B cell (primary cell): Measurements from ENCODE around the gene GLCE. TPM values are rescaled to one million over a fixed set of nuclear protein-coding genes. Genes with fewer than 3 reads are reported as not detected.

ENCODE experiments used
- ATAC-seq: fragments of 200-7000 bp; cut with Tn5 transposase; one replicate; pipeline ENCODE4 v1.10.0; 2021; ENCODE audit warnings: low read depth, mild to moderate bottlenecking, moderate number of reproducible peaks, moderate library complexity
- CTCF ChIA-PET: fragments of 350-600 bp; sonication (Branson Sonifier 250); formaldehyde crosslinking; loops from one replicate; lab custom pipeline; 2021; ENCODE audit warnings: antibody characterized with exemption, inconsistent platforms; lab: Charles Lee
- POLR2A ChIA-PET: fragments of 350-600 bp; sonication (Branson Sonifier 250); formaldehyde crosslinking; loops from one replicate; lab custom pipeline; 2021; ENCODE audit warnings: antibody characterized with exemption; lab: Charles Lee
- DNase-seq: peaks from one replicate; pipeline ENCODE4 v3.0.0; 2013
- H2AFZ ChIP-seq: 2 replicates; pipeline ENCODE4 v1.6.1; 2012; ENCODE audit warnings: mild to moderate bottlenecking, low read depth, low read length; ENCODE audit not compliant: insufficient read depth, poor library complexity, severe bottlenecking
- H3K27ac ChIP-seq, 2 donors: 1 replicate in 1 of 2; 2 replicates in 1 of 2; pipeline ENCODE4 v1.5.1; 2012 to 2013; ENCODE audit warnings: low read length in 2 of 2, mild to moderate bottlenecking in 2 of 2, moderate library complexity in 1 of 2
- H3K27me3 ChIP-seq, 4 experiments: fragments of 200-600 bp in 1 of 4; sonication (generic) in 1 of 4; replicated peaks in 1 of 4; 1 replicate in 2 of 4; 2 replicates in 2 of 4; pipeline versions ENCODE4 v1.6.1 to v1.7.0; 2013 to 2016; ENCODE audit warnings: low read length in 3 of 4, mild to moderate bottlenecking in 2 of 4, mixed read lengths in 1 of 4, moderate library complexity in 1 of 4; ENCODE audit not compliant: insufficient read depth in 4 of 4, control insufficient read depth in 3 of 4; ENCODE audit errors: control extremely low read depth in 1 of 4
- H3K36me3 ChIP-seq, 2 experiments: replicated peaks in 1 of 2; 1 replicate in 1 of 2; 2 replicates in 1 of 2; pipeline versions ENCODE4 v1.6.1 to v1.7.1; 2013; ENCODE audit warnings: low read length in 1 of 2; ENCODE audit not compliant: insufficient read depth in 2 of 2, control insufficient read depth in 1 of 2; ENCODE audit errors: control extremely low read depth in 1 of 2, extremely low read depth in 1 of 2
- H3K4me1 ChIP-seq, 2 donors: fragments of 200-600 bp in 1 of 2; sonication (generic) in 1 of 2; 1 replicate in 1 of 2; 2 replicates in 1 of 2; pipeline versions ENCODE4 v1.5.1 to v1.6.1; 2013 to 2017; ENCODE audit warnings: low read length in 2 of 2; ENCODE audit not compliant: control insufficient read depth in 2 of 2, insufficient read depth in 2 of 2
- H3K4me2 ChIP-seq: replicated peaks from 2 replicates; pipeline ENCODE3; 2012; ENCODE audit warnings: mild to moderate bottlenecking, low read depth, low read length; ENCODE audit not compliant: poor library complexity, severe bottlenecking
- H3K4me3 ChIP-seq, 5 experiments: fragments of 200-600 bp in 1 of 5; sonication (generic) in 1 of 5; 1 replicate in 3 of 5; 2 replicates in 2 of 5; pipeline versions ENCODE4 v1.5.1 to v1.7.0; 2011 to 2016; ENCODE audit warnings: low read length in 4 of 5, mild to moderate bottlenecking in 4 of 5, low read depth in 2 of 5, control low read depth in 1 of 5, moderate library complexity in 1 of 5; ENCODE audit not compliant: insufficient read depth in 1 of 5; ENCODE audit errors: control extremely low read depth in 1 of 5, extremely low read depth in 1 of 5
- H3K79me2 ChIP-seq: fragments of 200-600 bp; sonication (generic); one replicate; pipeline ENCODE4 v1.6.0; 2016; ENCODE audit warnings: low read length; ENCODE audit not compliant: control insufficient read depth, insufficient read depth
- H3K9ac ChIP-seq: fragments of 200-600 bp; sonication (generic); 2 replicates; pipeline ENCODE4 v1.6.1; 2017; ENCODE audit warnings: mild to moderate bottlenecking, low read length, moderate library complexity
- H3K9me3 ChIP-seq, 3 donors: one replicate each; pipeline versions ENCODE4 v1.6.1 to v1.7.1; 2013; ENCODE audit warnings: low read length in 2 of 3; ENCODE audit not compliant: control insufficient read depth in 2 of 3, insufficient read depth in 1 of 3; ENCODE audit errors: control extremely low read depth in 1 of 3
- H4K20me1 ChIP-seq: 2 replicates; pipeline ENCODE4 v1.6.0; 2012; ENCODE audit warnings: mild to moderate bottlenecking, low read length; ENCODE audit not compliant: insufficient read depth, control insufficient read depth, poor library complexity, severe bottlenecking
- H3K27ac Mint-ChIP-seq: one replicate; pipeline ENCODE4 v1.8.0; 2021; ENCODE audit warnings: mixed read lengths
- H3K27me3 Mint-ChIP-seq: one replicate; pipeline ENCODE4 v1.8.0; 2021; ENCODE audit warnings: mixed read lengths
- H3K4me1 Mint-ChIP-seq: one replicate; pipeline ENCODE4 v1.8.0; 2021; ENCODE audit warnings: mixed read lengths
- H3K4me3 Mint-ChIP-seq: one replicate; pipeline ENCODE4 v1.8.0; 2021; ENCODE audit warnings: mixed read lengths
- H3K9me3 Mint-ChIP-seq: one replicate; pipeline ENCODE4 v1.8.0; 2022; ENCODE audit warnings: mixed read lengths; ENCODE audit not compliant: insufficient read depth
- CTCF ChIP-seq: fragments of 200-600 bp; IDR thresholded peaks from one replicate; pipeline ENCODE4 v1.8.0; 2022; ENCODE audit warnings: antibody characterized with exemption, mild to moderate bottlenecking
- EZH2 ChIP-seq: IDR thresholded peaks from 2 replicates; pipeline ENCODE4 v1.6.1; 2012; ENCODE audit warnings: borderline replicate concordance, low read depth, mild to moderate bottlenecking, moderate library complexity, low read length; ENCODE audit not compliant: insufficient read depth, poor library complexity, severe bottlenecking
- WGBS: methylation state at CpG from one replicate; pipeline ENCODE4 v1.1.5; 2013; ENCODE audit warnings: missing lambda C conversion rate; ENCODE audit not compliant: insufficient coverage; 5-methylcytosine and 5-hydroxymethylcytosine counted together
- intact Hi-C: fragments of 100-400 bp; cut with micrococcal nuclease; formaldehyde crosslinking; loops from one replicate; pipeline ENCODE4 v1.10.0; 2022
- polyA plus RNA-seq: library from polyadenylated mRNA; depleted of rRNA; stranded (reverse); fragments of >200 nt; gene quantifications from 2 replicates; pipeline ENCODE4 v1.2.3, GENCODE V29; 2012
- total RNA-seq, 2 donors: library from RNA; stranded (reverse); fragments of 120-200 nt in 1 of 2; gene quantifications; 1 replicate in 1 of 2; 2 replicates in 1 of 2; pipeline versions ENCODE4 v1.2.3 to v1.2.4, GENCODE V29; 2013 to 2022

GLCE gene
- total and polyA plus RNA-seq, 2 donors (not counting 1 experiment from before 2014, with no cell fraction given): 3.0 to 5.3 TPM

GRCh38 chr15:69244798-69245197 lies 84.4 kb downstream of the GLCE start:
- H3K4me1 Mint-ChIP-seq: no peaks in the 10 kb centered on the region
- ATAC-seq (no peak), DNase-seq (no peak)
- ChIA-PET CTCF (no interaction called here), POLR2A (no interaction called here)
- no peak overlapping the region for H3K4me2 ChIP-seq
- H2AFZ ChIP-seq: no peak overlapping the region
- H3K4me3 ChIP-seq: no peak overlapping the region
- H3K79me2 ChIP-seq: no peaks in the 10 kb centered on the region
- H3K36me3 ChIP-seq: no peaks in the 10 kb centered on the region
- no peak overlapping the region for H3K4me3 Mint-ChIP-seq
- H3K9me3 Mint-ChIP-seq: no peaks in the 10 kb centered on the region
- no peaks in the 10 kb centered on the region for H3K27me3 ChIP-seq
- WGBS: 40% methylated on average over 1 of the region's 2 CpGs
- no peak overlapping the region for H3K9ac ChIP-seq
- H3K27me3 Mint-ChIP-seq: no peaks in the 10 kb centered on the region
- TF ChIP-seq CTCF: no peak
- TF ChIP-seq EZH2: no peak
- intact Hi-C loops: no loop called here
- no peaks in the 10 kb centered on the region for H3K4me1 ChIP-seq
- no peaks in the 10 kb centered on the region for H4K20me1 ChIP-seq
- no peak overlapping the region for H3K27ac ChIP-seq
- no peaks in the 10 kb centered on the region for H3K9me3 ChIP-seq
- H3K27ac Mint-ChIP-seq: no peak overlapping the region

- Histone ChIP-seq H2AFZ (no peak overlapping the region), H3K9ac (no peak overlapping the region), H3K4me3 (no peak overlapping the region), H3K79me2 (no peaks in the 10 kb centered on the region), H3K27ac (no peak overlapping the region), H3K4me1 (no peaks in the 10 kb centered on the region), H3K27me3 (no peaks in the 10 kb centered on the region), H3K4me2 (no peak overlapping the region), H3K9me3 (no peaks in the 10 kb centered on the region), H3K36me3 (peaks cover 0 to 1% of the 10 kb centered on the region in 2 experiments), H4K20me1 (no peaks in the 10 kb centered on the region)
- WGBS: 94% methylated on average over 2 of the region's 3 CpGs
- ChIA-PET POLR2A (no interaction called here), CTCF (no interaction called here)
- no peak for DNase-seq
- intact Hi-C loops: no loop called here
- TF ChIP-seq CTCF (no peak), EZH2 (no peak)
- H3K4me3 Mint-ChIP-seq: no peak overlapping the region
- no peaks in the 10 kb centered on the region for H3K4me1 Mint-ChIP-seq
- no peak overlapping the region for H3K27ac Mint-ChIP-seq
- no peaks in the 10 kb centered on the region for H3K27me3 Mint-ChIP-seq
- ATAC-seq: no peak
- no peaks in the 10 kb centered on the region for H3K9me3 Mint-ChIP-seq
Observed at GRCh38 chr15:69253156-69253555, 92.7 kb downstream of the GLCE start.
